WTC11 (cell line): Measurements from ENCODE around the gene ATXN10. TPM values are rescaled to one million over a fixed set of nuclear protein-coding genes. Genes with fewer than 3 reads are reported as not detected.
A peak's percentile ranks its signal among the peaks of the same experiment; 100 is the strongest.

Experiments used
- ATAC-seq: fragments of 200-7000 bp; cut with Tn5 transposase; 2 replicates; pipeline ENCODE4 v1.10.0; 2021; ENCODE audit warnings: mild to moderate bottlenecking, moderate library complexity
- CTCF ChIA-PET: fragments of 300-600 bp; sonication (Branson Sonifier 250); formaldehyde crosslinking; loops from one replicate; lab custom pipeline; 2021; ENCODE audit warnings: antibody characterized with exemption; lab: Charles Lee
- POLR2A ChIA-PET: fragments of 350-600 bp; sonication (Branson Sonifier 250); formaldehyde crosslinking; loops from one replicate; lab custom pipeline; 2021; ENCODE audit warnings: antibody characterized with exemption; lab: Charles Lee
- DNase-seq: peaks from one replicate; pipeline ENCODE4 v3.0.0; 2021; ENCODE audit warnings: low spot score
- H3K27ac Mint-ChIP-seq: 2 replicates; pipeline ENCODE4 v1.8.0; 2021; ENCODE audit warnings: mixed read lengths
- H3K27me3 Mint-ChIP-seq: 2 replicates; pipeline ENCODE4 v1.8.0; 2021; ENCODE audit warnings: low read depth, mild to moderate bottlenecking, moderate library complexity, mixed read lengths
- H3K36me3 Mint-ChIP-seq: 2 replicates; pipeline ENCODE4 v1.8.0; 2021; ENCODE audit warnings: mixed read lengths
- H3K4me1 Mint-ChIP-seq: 2 replicates; pipeline ENCODE4 v1.8.0; 2022; ENCODE audit warnings: mixed read lengths
- H3K4me3 Mint-ChIP-seq: 2 replicates; pipeline ENCODE4 v1.8.0; 2021; ENCODE audit warnings: mild to moderate bottlenecking, moderate library complexity, mixed read lengths
- H3K9me3 Mint-ChIP-seq: 2 replicates; pipeline ENCODE4 v1.8.0; 2021; ENCODE audit warnings: mixed read lengths
- ARID4B ChIP-seq: sonication (generic); formaldehyde crosslinking; IDR thresholded peaks from 2 replicates; pipeline ENCODE4 v1.8.0; 2023; ENCODE audit warnings: missing genetic modification reagents, mild to moderate bottlenecking, borderline replicate concordance
- E2F1 ChIP-seq: sonication (generic); formaldehyde crosslinking; IDR thresholded peaks from 2 replicates; pipeline ENCODE4 v1.8.0; 2022; ENCODE audit warnings: mild to moderate bottlenecking, missing genetic modification reagents
- E2F5 ChIP-seq: sonication (generic); formaldehyde crosslinking; IDR thresholded peaks from 2 replicates; pipeline ENCODE4 v1.8.1; 2022; ENCODE audit warnings: mild to moderate bottlenecking, moderate library complexity, missing genetic modification reagents
- EMX1 ChIP-seq: fragments of 250-450 bp; sonication (Bioruptor Pico); IDR thresholded peaks from 2 replicates; pipeline ENCODE4 v1.8.0; 2021; ENCODE audit warnings: mild to moderate bottlenecking
- ERG ChIP-seq: fragments of 250-450 bp; sonication (Bioruptor Pico); IDR thresholded peaks from 2 replicates; pipeline ENCODE4 v1.8.0; 2021; ENCODE audit warnings: mild to moderate bottlenecking
- ETV6 ChIP-seq: sonication (generic); formaldehyde crosslinking; IDR thresholded peaks from 2 replicates; pipeline ENCODE4 v1.8.1; 2022; ENCODE audit warnings: mild to moderate bottlenecking, missing genetic modification reagents
- FOXK1 ChIP-seq: sonication (generic); formaldehyde crosslinking; IDR thresholded peaks from 2 replicates; pipeline ENCODE4 v1.8.0; 2022; ENCODE audit warnings: mild to moderate bottlenecking, moderate library complexity, missing genetic modification reagents
- FOXP4 ChIP-seq: sonication (generic); formaldehyde crosslinking; IDR thresholded peaks from 2 replicates; pipeline ENCODE4 v1.8.0; 2022; ENCODE audit warnings: mild to moderate bottlenecking, missing genetic modification reagents
- MLX ChIP-seq: sonication (generic); formaldehyde crosslinking; IDR thresholded peaks from 2 replicates; pipeline ENCODE4 v1.8.1; 2023; ENCODE audit warnings: mild to moderate bottlenecking, missing genetic modification reagents, moderate library complexity
- MYBL2 ChIP-seq: sonication (generic); formaldehyde crosslinking; IDR thresholded peaks from 2 replicates; pipeline ENCODE4 v1.8.1; 2023; ENCODE audit warnings: mild to moderate bottlenecking, moderate library complexity, missing genetic modification reagents
- PRDM15 ChIP-seq: sonication (generic); formaldehyde crosslinking; IDR thresholded peaks from 2 replicates; pipeline ENCODE4 v1.8.0; 2022; ENCODE audit warnings: missing genetic modification reagents
- RORB ChIP-seq: fragments of 250-450 bp; sonication (Bioruptor Pico); IDR thresholded peaks from 2 replicates; pipeline ENCODE4 v1.9.0; 2021; ENCODE audit warnings: mild to moderate bottlenecking
- TP53 ChIP-seq: sonication (generic); formaldehyde crosslinking; IDR thresholded peaks from 2 replicates; pipeline ENCODE4 v1.8.1; 2023; ENCODE audit warnings: mild to moderate bottlenecking, missing genetic modification reagents
- ZBTB21 ChIP-seq: sonication (generic); formaldehyde crosslinking; IDR thresholded peaks from 2 replicates; pipeline ENCODE4 v1.8.1; 2023; ENCODE audit warnings: mild to moderate bottlenecking, missing genetic modification reagents, borderline replicate concordance
- ZNF263 ChIP-seq: sonication (generic); formaldehyde crosslinking; IDR thresholded peaks from 2 replicates; pipeline ENCODE4 v1.8.1; 2022; ENCODE audit warnings: low read depth, mild to moderate bottlenecking, moderate library complexity, missing genetic modification reagents
- ZNF416 ChIP-seq: fragments of 250-450 bp; sonication (Bioruptor Pico); IDR thresholded peaks from 2 replicates; pipeline ENCODE4 v1.9.0; 2021; ENCODE audit warnings: mild to moderate bottlenecking, inconsistent platforms
- total RNA-seq: library from RNA; stranded (reverse); gene quantifications from 3 replicates; pipeline ENCODE4 v1.2.3, GENCODE V29; 2021

ATXN10 gene
- total RNA-seq, 1 experiment from 2014 or later: 185 TPM

- Mint-ChIP-seq H3K4me3 (no peak overlapping the region), H3K27me3 (peaks cover 32% of the 10 kb centered on the region), H3K36me3 (no peaks in the 10 kb centered on the region), H3K27ac (no peak overlapping the region), H3K4me1 (peaks cover 11% of the 10 kb centered on the region), H3K9me3 (no peaks in the 10 kb centered on the region)
- ChIA-PET POLR2A (no interaction called here), CTCF (interaction anchor here (1.5 kb wide), 1 partner anchor 20 kb away, joined by 5 read pairs; no protein-coding TSS in a partner anchor)
- DNase-seq (peak; percentile 11), ATAC-seq (no peak)
- TF ChIP-seq ETV6: no peak
- no peak for TF ChIP-seq PRDM15 (CRISPR knock-in tag)
- TF ChIP-seq MYBL2: no peak
Measured at GRCh38 chr22:45884201-45885062, 212.8 kb downstream of the ATXN10 start.

- no peak overlapping the region for H3K27ac Mint-ChIP-seq
- peak; percentile 5 for DNase-seq
- peaks cover 24% of the 10 kb centered on the region for H3K27me3 Mint-ChIP-seq
Measured at GRCh38 chr22:45885171-45885840, 213.7 kb downstream of the ATXN10 start.

More at GRCh38 chr22:45885171-45885840, 213.7 kb downstream of the ATXN10 start:
- Mint-ChIP-seq H3K9me3 (no peaks in the 10 kb centered on the region), H3K4me1 (peaks cover 6% of the 10 kb centered on the region), H3K36me3 (no peaks in the 10 kb centered on the region), H3K4me3 (no peak overlapping the region)
- ATAC-seq: no peak
- ChIA-PET POLR2A (no interaction called here), CTCF (interaction anchor here (1.5 kb wide), 1 partner anchor 21 kb away, joined by 5 read pairs; no protein-coding TSS in a partner anchor)
- TF ChIP-seq ZNF416 (CRISPR knock-in tag) (no peak), RORB (CRISPR knock-in tag) (no peak), FOXK1 (CRISPR knock-in tag) (no peak), FOXP4 (CRISPR knock-in tag) (no peak), ERG (CRISPR knock-in tag) (no peak), E2F1 (CRISPR knock-in tag) (no peak), E2F5 (CRISPR knock-in tag) (no peak), EMX1 (CRISPR knock-in tag) (no peak), ARID4B (no peak), MLX (CRISPR knock-in tag) (no peak), TP53 (no peak), ETV6 (no peak), ZBTB21 (CRISPR knock-in tag) (no peak), ZNF263 (CRISPR knock-in tag) (no peak)
